Activated CD4-positive, alpha-beta T cell treated with anti-CD3 and anti-CD28 coated beads for 1 hour (primary cell): Measurements from ENCODE around the gene ABHD12B.
"Not testable (repeated sequence)": the region's sequence is repeated elsewhere in the genome, so short reads cannot be mapped to it uniquely, and the experiment has no call there.

Experiments used
- DNase-seq: peaks from one replicate; pipeline ENCODE4 v3.0.0-alpha.2; 2020

The ABHD12B gene

DNA sequence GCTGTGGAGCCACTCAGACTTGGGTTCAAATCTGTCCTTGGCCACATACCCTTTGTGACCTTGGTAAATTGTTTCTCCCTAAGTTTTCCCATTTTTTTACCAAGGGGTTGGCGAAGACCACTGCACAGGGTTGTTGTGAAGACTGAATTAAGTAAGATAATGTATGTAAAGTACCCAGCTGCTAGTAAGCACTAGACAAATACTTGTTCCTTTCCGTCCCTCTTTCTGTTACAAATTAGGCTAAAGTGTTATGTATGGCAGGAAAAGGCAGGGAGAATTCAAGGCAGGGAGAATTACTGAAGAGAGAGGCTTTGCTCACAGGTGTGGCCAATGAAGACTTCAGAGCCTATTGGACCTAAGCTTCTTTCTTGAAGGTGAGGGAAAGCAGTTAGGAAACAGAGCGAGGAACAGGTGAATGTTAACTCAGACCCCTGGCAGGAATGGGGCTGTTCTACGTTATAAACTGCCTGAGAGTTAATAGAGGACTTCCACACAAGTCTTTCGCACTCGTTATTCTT lies 25.9 kb downstream of the ABHD12B start:
- no peak for DNase-seq

DNA sequence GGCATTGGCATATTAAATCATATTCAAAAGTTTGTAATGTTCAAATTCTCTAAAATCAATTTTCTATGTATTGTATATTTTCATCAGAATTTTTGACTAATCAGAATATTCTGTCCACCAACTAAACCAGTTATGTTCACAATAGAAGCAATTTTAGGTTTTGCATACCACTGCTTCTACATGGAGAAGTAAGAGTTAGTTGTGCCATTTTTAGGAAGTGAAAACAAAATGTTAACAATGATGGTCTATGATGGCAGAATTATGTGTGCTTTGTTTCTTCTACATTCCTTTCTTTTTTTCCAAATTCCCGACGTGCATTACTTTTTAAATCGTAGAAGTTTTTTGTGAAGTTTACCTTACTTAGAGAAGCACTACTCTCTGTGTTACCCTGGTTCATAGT lies 29.5 kb downstream of the ABHD12B start:
- DNase-seq, result no peak

DNA sequence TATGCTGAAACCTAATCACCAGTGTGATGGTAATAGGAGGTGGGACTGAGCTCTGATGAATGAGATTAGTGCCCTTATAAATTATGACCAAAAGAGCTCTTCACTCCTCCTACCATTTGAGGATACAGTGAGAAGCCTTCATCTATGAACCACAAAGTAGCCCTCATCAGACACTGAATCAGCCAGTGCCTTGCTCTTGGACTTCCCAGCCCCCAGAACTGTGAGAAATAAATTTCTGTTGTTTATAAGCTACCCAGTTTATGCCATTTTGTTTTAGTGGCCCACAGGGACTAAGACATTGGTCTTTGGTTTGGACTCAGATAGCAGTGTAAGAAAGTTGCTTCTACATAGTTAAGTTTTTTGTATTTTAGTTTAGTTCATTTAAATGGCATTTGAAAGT lies 32.9 kb downstream of the ABHD12B start:
- DNase-seq, result no peak

DNA sequence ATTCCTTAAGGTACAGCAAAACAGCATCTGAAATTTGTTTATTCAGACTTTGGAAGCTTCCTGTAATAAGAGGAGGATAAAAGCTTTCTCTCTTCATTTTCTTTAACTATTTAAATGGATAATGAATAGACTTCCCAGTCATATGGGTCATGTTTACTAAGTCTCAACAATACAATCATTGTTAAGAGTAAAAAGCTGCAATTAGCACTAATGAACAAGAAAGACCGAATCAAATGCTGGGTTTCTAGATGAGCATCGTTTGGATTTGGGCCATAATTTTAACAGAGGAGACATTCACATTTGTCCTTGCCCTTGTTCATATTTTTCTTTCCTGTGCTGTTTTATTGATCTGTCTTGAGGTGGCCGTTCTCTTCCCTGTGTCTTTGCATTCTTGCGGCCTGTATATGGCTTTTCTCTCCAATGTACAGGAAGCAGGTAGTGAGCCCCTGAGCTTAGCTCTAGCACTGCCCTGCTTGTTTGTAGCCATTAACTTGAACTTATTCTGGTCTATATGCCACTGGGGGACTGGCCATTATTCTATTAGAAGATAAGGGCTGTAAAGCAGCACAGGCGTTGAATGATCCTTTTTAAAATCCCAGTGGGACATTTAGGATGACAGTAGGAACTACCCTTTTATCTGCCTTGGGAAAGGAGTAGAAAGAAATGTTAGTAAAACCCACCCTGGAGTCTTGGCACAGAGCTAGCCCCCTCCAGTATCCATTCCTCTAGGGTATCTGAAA lies 34.6 kb downstream of the ABHD12B start:
- DNase-seq, result no peak

DNA sequence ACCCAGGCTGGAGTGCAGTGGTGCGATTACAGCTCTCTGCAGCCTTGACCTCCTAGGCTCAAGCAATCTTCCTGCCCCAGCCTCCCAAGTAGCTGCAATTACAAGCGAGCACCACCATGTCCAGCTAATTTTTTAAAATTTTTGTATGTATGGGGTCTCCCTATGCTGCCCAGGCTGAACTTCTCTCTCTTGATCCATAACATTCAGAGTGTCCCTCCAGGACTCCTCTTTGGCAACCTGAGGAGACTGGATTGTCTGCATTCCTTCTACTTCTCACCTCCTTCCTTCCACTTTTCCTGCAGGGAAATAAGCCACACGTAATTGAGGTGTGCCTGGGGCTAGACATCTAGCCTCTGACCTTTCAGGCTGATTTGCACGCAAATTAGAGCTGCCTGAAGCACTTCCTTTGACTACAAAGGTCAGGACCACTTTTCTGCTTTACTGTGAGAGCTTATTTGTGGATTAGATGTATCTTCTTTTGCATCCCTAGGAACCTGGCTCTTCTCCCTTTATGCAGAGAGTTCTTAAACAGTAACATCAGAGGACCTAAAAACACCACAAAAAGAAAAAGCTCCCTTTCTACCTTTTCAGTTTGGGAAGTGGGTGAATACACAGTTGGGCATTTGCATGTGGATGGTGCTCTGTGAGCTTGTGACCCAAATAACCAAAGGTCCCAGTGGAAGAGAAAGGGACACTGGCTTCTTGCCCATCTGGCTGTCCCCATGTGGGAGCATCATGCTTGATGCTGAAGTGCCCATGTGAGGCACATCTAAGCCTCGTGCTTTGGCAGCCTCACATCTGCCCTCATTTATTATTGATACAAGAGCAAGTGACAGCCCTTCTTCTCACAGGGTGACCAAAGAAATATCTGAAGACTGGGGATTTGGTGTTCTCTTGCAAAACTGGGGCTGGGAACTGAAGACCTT lies 38.9 kb downstream of the ABHD12B start:
- no peak for DNase-seq

DNA sequence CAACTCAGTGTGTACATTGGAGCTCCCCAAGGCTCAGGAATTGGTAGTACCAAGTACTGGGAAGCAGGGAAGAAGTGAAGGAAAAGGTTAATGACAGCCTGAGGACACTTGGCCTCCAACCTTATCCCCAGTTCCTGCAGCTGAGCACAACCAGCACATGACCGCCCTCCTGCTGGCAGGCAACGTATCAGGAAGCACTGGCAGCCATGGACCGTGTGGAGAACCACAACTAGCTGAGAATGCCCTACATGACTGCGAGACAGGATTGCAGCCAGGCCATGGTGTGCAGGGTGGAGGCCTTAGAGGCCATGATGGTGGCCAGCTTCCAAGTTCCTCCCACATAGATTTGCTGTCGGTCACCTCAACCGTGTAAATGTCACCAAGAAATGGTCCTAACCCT lies 45.6 kb downstream of the ABHD12B start:
- no peak for DNase-seq

DNA sequence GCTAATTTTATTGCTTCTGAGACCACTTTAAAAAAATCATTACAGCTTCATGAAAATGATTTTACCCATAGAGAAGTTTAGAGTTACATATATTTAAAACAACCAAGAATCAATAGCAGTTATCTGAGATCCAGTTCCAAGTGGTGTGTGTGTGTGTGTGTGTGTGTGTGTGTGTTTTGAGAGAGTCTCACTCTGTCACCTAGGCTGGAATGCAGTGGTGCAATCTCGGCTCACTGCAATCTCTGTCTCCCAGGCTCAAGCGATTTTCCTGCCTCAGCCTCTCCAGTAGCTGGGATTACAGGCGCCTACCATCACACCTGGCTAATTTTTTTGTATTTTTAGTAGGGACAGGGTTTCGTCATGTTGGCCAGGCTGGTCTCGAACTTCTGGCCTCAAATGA lies 47.7 kb downstream of the ABHD12B start:
- DNase-seq, result not testable (repeated sequence)

DNA sequence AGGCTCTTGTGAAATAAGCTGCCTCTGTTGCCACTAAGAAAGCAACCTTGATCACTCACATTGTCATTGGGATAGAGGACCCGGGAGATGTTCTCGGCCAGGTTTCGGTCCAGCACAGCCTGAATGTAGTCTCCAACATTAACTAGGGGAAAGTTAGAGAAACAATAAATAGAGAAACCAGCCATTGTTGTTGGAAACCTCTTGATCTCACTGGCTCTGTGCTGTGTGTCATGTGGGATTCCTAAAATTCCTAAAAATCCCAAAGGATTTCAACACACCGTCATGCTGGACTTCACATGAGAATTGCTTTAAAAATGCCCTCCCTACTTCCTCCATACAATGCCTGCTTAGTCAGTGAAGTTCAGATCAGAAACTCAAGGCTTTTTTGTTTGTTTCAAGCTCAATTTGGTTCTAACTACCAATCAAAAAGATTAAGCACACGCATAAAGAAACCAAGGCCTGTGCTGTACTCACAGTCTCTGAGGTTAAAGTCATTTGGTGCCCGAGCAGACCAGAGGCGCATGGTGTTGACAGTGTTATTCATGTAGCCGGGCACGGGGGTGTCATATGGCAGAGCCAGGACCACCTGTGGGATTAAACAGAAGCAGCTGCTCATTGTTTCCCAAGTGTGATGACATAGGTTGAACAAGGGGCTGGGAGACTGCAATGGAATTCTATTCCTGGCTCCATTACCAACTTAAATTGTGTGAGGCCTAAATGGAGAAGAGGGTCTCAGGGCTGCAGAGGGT lies 48.8 kb downstream of the ABHD12B start:
- DNase-seq, result no peak

DNA sequence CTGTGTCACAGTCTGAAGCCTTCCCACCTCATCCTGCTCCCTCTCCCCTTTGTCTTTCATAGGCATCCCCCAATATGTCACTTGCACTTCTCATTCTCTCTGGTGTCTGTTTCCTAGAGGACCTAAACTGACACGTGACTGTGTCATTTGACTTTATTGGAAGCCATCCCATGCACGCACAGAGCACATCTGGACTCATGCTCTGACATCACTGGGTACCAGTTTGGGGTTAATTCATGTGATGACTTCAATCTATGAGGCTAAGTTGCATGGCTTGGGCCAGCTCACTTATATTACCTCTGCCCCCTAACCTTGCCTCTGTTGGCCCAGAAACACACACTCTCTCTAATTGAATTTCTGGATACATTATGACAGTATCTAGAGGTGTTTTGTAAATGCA lies 51.0 kb downstream of the ABHD12B start:
- no peak for DNase-seq

DNA sequence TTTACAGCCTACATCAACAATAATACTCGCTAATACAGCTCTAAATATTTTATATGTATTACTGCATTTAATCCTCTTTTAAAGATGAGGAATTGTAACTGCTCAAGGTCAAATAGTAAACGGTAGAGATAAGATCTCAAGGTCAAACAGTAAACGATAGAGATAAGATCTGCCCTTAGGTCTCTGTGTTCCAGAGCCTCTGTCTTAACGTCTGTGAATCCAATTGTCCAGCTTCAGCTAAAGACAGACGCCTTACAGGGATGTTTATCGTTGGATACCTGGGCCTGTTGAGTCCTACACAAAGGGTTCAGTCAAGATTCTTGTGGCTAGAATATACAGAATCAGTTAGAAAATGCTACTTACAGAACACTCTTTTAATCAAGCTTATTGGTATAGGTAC lies 52.4 kb downstream of the ABHD12B start:
- no peak for DNase-seq

DNA sequence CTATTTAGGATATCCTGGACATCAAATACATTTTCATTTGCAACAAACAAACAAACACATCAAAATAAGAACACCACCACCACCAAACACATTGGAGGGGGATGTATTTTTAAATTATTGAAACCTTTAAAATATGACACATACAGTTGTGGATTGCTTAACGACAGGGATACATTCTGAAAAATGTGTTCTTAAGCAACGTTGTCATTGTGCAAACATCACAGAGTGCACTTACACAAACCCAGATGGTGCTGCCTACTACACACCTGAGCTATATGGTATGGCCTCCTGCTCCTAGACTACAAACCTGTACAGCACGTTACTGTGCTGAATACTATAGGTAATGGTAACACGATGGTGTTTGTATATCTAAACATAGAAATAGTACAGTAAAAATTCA lies 53.0 kb downstream of the ABHD12B start:
- DNase-seq, result no peak

DNA sequence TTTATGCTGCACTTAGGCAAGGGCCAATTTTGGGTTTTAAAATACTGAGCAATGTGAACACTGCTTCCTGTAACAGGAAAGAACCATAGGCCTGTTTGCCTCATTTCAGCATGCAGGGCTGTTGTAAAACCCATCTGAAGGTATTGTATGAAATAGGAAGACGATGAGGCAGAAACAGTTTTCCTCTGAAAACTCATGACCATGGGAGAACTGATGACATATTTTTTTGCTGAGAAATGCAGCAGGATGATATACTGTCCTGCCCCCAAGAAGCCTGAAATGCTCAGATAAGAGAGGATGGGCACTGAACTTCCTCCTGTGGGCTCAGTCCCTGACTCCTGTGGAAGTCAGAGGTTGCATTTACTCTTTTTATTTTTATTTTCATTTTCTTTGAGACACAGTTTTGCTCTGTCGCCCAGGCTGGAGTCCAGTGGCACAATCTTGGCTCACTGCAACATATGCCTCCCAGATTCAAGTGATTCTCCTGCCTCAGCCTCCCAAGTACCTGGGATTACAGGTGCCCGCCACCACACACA lies 55.1 kb downstream of the ABHD12B start:
- no peak for DNase-seq

DNA sequence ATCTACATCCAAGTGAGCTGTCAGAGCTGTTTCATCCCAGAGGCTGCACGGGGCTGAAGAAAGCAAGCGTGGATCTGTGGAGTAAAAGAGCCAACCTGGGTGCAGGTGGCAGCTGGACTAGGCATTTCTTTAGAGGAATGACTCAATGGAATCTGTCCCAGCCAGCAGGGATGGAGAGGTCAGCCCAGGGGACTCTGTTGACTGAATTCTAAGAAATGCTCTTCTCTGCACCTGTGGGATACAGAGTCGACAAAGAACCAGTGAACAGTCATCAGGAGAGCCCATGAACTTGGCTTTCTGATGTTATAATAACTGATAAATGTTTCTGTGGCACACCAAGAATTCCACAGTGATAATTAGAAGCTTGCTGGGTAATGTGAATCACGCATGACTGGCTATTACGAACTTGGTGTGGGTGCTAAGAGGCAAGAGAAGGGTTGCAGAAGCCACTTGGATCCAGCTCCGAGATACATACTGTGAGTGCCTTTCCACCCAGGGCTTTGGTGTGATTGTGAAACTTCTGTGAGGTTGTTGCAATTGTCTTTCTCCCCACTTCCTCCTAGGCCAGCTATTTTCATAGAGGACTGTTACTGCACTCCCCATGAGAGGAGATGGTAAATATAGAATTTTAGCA lies 56.3 kb downstream of the ABHD12B start:
- DNase-seq, result no peak

DNA sequence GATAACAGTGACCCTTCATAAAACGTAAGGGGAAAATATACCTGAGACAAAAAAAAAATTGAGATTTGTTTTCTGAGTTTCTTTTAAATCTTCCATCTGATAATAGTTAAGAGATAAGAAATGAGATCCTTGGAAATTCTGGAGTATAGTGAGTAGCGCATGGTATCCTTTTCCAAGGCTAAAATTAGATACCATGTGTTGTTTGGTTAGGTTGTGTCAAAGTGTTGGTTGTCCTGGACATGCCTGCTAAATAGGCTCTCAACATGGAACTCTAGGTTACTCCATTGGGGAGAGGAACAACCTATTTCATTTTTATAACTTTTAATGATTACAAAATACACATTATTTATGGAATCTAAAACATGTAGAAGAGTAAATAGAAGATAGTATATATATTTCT lies 57.7 kb downstream of the ABHD12B start:
- no peak for DNase-seq

DNA sequence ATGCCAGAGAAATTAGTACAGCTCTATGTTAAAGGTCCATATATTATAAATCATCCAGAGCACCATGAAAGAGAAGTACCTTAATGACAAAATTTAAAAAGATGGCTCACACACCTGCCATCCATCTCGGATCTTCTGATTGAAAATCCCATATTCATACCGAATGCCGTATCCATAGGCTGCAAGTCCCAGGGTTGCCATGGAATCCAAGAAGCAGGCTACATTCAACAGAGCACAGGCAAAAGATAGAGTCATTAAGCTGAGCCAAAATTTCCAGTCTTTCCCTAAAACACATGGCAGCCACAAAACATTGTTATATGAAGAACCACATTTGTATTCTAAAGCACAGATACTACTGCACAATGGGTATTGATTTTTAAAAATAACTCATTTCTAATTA lies 59.7 kb downstream of the ABHD12B start:
- DNase-seq, result no peak

DNA sequence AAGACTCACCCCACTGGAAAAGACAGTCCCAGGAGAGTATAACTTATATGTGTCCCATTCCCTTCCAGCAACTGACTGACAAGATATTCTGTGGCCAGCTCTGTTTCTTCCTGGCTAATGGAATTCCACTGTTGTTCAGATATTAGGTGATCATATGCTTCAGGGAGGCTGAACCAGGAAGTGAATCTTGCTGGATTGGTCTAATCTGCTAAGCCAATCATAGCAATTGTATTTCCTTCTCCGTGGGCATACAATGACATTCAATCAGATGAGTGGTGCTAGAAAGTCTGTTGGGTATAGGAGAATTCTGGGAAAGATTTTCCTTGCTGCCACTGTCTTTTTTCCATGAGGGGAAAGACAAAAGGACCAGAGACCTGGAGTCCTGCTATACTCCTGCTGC lies 60.3 kb downstream of the ABHD12B start:
- DNase-seq, result no peak

DNA sequence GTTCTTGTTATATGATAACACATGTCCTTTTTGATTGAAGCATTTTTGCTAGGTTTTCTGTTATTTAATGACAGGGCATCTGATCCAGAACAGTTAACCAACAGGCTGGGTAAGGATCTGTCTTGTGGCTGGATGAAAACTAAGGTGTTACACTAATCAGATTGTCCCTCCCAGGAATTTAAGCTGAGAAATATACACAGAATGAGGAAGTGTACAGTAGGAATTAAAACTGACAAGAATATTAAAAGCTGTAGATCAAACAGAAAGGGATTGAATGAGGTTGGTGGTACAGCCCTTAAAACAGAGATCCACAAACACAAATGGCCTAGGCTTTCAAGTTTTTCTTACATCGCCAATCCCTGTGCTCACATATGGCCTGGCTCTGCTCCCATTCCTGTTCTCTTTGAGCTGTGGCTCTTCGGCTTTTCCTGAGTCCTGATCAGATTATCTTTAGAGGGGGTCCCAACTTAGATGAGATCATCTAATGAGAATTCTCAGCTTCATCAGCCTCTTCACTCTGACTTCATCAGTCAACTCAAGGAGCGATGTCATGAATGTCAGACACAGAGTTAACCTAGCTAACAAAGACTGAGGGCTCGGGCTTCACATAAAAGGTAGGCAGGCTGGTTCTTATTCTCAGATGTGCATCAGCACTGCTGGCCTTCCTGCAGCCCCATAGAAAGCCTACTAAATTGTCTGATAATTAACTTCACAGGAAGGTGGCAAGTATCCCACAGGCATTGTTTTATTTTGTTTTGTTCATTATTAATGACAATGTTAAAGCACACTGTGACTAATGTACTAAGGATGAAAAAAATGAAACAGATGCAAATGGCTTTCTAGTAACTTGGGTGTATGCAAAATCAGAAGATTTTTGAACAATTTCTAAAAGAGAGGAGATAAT lies 61.0 kb downstream of the ABHD12B start:
- DNase-seq, result no peak

DNA sequence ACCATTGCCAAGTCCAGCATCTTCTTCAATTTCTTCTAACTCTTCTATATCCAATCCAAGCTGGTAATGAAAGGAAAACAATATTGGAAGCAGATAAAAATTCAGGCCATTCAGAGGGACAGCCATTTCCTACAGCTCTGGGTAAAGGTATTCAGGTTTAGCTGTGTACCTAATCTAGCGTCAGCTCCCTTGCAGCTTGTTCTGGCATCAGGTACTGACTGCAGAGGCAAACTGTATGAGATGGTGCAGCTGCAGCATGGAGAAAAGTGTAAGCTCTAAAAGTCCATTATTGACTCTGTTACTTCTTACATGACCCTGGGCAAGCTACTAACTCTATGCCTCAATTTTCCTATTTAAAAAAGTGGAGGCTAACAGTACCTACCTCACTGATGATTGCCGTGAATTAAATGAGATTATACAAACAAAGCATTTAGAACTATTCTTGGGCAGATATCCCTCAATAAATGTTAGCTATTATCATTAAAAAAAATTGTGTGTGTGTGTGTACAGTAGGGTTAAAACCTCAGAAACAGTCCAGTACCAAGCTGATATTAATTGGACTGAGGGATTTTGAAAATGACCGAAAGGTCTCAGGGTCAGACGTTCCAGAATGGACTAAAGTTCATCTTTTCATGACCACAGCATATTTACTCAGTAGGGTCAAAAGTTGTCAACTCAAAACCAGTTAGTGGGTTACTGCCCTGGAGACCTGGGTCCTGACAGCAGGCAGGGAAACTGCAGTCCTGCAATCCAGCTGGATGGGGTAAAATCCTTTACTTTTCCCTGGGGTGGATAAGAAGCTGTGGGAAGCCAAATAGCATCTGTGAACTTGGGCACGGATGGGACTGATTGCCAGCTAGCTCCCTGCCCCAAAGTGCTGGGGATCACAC lies 63.5 kb downstream of the ABHD12B start:
- DNase-seq, result no peak

DNA sequence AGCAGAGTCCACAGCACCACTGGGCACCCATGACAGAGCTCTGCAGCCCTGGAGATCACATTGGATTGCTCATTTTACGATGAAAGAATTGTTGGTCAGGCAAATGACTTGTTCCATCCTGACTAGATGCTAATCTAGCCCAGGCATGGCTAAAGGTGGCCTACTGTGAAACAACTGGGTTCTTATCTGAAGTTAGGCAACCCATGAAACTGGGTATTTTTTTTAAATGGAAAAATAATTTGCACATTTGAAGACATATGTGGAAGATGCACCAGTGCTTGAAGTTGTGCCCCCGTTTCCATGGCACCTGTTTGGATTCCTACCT lies 64.1 kb downstream of the ABHD12B start:
- DNase-seq, result no peak

DNA sequence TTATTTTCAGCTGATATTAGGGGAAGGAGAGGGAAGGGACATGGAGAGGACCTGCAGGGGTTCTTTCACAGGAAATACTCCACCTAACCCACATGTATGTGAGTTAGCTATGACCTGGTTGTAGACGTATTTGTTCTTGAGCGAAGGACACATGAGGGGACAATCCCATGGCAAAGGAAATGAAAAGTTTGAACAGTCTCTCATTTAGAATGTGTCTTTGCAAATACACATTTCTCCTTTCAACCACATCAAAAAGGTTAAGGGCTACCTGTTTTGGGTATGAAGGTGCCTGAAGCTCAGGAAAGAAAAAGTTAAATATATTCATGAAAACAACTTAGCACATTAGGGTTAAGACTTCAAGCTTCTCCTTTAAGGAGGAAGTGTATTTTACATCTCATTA lies 65.0 kb downstream of the ABHD12B start:
- no peak for DNase-seq

DNA sequence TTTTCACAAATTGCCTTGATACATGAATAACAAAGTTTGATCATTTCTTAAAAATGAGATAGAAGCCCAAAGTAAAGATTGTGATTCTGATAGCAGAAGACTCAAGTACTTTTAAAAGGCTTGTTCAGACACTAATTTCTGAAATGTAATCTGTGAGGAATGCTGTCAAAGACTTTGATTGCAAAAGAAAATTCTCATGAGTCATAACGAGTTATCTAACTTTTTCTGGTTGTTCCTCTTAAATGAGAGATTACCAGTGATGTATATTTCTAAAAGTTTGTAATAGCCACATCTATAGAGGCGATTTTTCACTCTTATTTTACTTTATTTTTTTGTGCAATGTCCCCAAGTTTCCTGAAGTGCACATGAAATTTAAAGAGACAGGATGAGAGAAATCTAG lies 65.5 kb downstream of the ABHD12B start:
- DNase-seq, result no peak
